K562 (cell line): Measurements from ENCODE around the gene ANTKMT. TPM values are rescaled to one million over a fixed set of nuclear protein-coding genes. Genes with fewer than 3 reads are reported as not detected.

Experiments used
- ATAC-seq: fragments of 200-7000 bp; cut with Tn5 transposase; 3 replicates; pipeline ENCODE4 v1.9.1; 2020; ENCODE audit warnings: moderate library complexity
- BruUV-seq: library from RNA; stranded (reverse); fragments of 400-500 nt; replicated peaks from 2 replicates; lab custom pipeline; 2021; lab: Mats Ljungman, UMichigan
- CTCF ChIA-PET: fragments of 300-600 bp; formaldehyde crosslinking; extraction: SDS; loops from one replicate; lab custom pipeline; 2021; ENCODE audit warnings: low intra/inter-chr PET ratio; lab: Yijun Ruan, JAX
- POLR2A ChIA-PET: fragments of 300-600, 350-650 bp; sonication (Branson Sonifier 250); formaldehyde crosslinking; extraction: SDS; loops from one replicate; lab custom pipeline; 2021; ENCODE audit warnings: antibody characterized with exemption, inconsistent platforms; lab: Yijun Ruan, JAX
- DNase-seq, 4 experiments: peaks; one replicate each; pipeline versions ENCODE4 v3.0.0 to v3.0.0-alpha.2; 2011 to 2018; ENCODE audit warnings: low spot score in 3 of 4, mixed read lengths in 3 of 4; ENCODE audit errors: extremely low read depth in 1 of 4
- FAIRE-seq: peaks from 2 replicates; lab custom pipeline; 2011; peaks lifted over from hg19 to GRCh38; lab: Jason Lieb, UNC
- H2AFZ ChIP-seq: 2 replicates; pipeline ENCODE4 v1.6.0; 2011; ENCODE audit warnings: low read depth, low read length, control low read depth, inconsistent platforms
- H3K27ac ChIP-seq: fragments of 200-600 bp; 3 replicates; pipeline ENCODE4 v1.8.0; 2011; ENCODE audit warnings: low read depth, mild to moderate bottlenecking, control low read depth, inconsistent platforms, low read length, moderate library complexity, mixed read lengths; ENCODE audit errors: extremely low read depth
- H3K27me3 ChIP-seq, 2 experiments: fragments of 300-600 bp in 1 of 2; 2 replicates in 1 of 2; 3 replicates in 1 of 2; pipeline versions ENCODE4 v1.6.0 to v1.8.0; 2011; ENCODE audit warnings: inconsistent platforms in 2 of 2, low read length in 2 of 2, mild to moderate bottlenecking in 1 of 2, mixed read lengths in 1 of 2, moderate library complexity in 1 of 2; ENCODE audit not compliant: control insufficient read depth in 2 of 2, insufficient read depth in 2 of 2
- H3K36me3 ChIP-seq: fragments of 300-600 bp; 3 replicates; pipeline ENCODE4 v1.8.0; 2011; ENCODE audit warnings: mild to moderate bottlenecking, low read length, inconsistent platforms; ENCODE audit not compliant: control insufficient read depth, insufficient read depth
- H3K4me1 ChIP-seq, 2 experiments: fragments of 200-600 bp in 1 of 2; replicated peaks in 1 of 2; 2 replicates in 1 of 2; 3 replicates in 1 of 2; pipeline versions ENCODE4 v1.5.1 to v1.8.0; 2011; ENCODE audit warnings: inconsistent platforms in 2 of 2, low read length in 2 of 2, mild to moderate bottlenecking in 1 of 2, mixed read lengths in 1 of 2, moderate library complexity in 1 of 2; ENCODE audit not compliant: control insufficient read depth in 2 of 2, insufficient read depth in 2 of 2
- H3K4me2 ChIP-seq: 2 replicates; pipeline ENCODE4 v1.6.1; 2011; ENCODE audit warnings: low read length, control low read depth, inconsistent platforms, mixed read lengths; ENCODE audit not compliant: insufficient read depth
- H3K4me3 ChIP-seq: fragments of 200-600 bp; sonication (generic), shearing (Covaris generic); 2 replicates; pipeline ENCODE4 v1.5.1; 2016; ENCODE audit warnings: control low read depth, inconsistent platforms
- H3K79me2 ChIP-seq: fragments of 200-600 bp; 3 replicates; pipeline ENCODE4 v1.8.0; 2011; ENCODE audit warnings: low read length, inconsistent platforms; ENCODE audit not compliant: control insufficient read depth, insufficient read depth
- H3K9ac ChIP-seq, 2 experiments: 2 replicates each; pipeline versions ENCODE4 v1.6.0 to v1.6.1; 2011; ENCODE audit warnings: low read depth in 2 of 2, low read length in 2 of 2, control low read depth in 1 of 2, inconsistent platforms in 1 of 2, mild to moderate bottlenecking in 1 of 2, mixed read lengths in 1 of 2; ENCODE audit not compliant: insufficient read depth in 1 of 2
- H3K9me1 ChIP-seq: one replicate; pipeline ENCODE4 v1.6.0; 2011; ENCODE audit warnings: inconsistent platforms, mild to moderate bottlenecking, low read length, moderate library complexity; ENCODE audit not compliant: control insufficient read depth, insufficient read depth
- H3K9me3 ChIP-seq: replicated peaks from 2 replicates; pipeline ENCODE4 v1.5.1; 2011; ENCODE audit warnings: low read depth, low read length, inconsistent platforms; ENCODE audit not compliant: control insufficient read depth, insufficient read depth
- H4K20me1 ChIP-seq: replicated peaks from 2 replicates; pipeline ENCODE4 v1.6.1; 2011; ENCODE audit warnings: low read length, inconsistent platforms, mixed read lengths; ENCODE audit not compliant: control insufficient read depth, insufficient read depth
- CBFA2T3 ChIP-seq: fragments of 450-650 bp; IDR thresholded peaks from 2 replicates; pipeline ENCODE4 v1.6.1; 2017
- HCFC1 ChIP-seq: IDR thresholded peaks from 2 replicates; pipeline ENCODE4 v1.6.1; 2012; ENCODE audit warnings: low read depth, low read length, improper control_type of control experiment
- HEY1 ChIP-seq: fragments of 250-450 bp; sonication (Bioruptor Pico); IDR thresholded peaks from 2 replicates; pipeline ENCODE4 v1.5.0; 2020; ENCODE audit warnings: mild to moderate bottlenecking, moderate library complexity, borderline replicate concordance
- HNRNPH1 ChIP-seq: fragments of 200-400 bp; formaldehyde crosslinking; optimal IDR thresholded peaks from 2 replicates; pipeline ENCODE3; 2017; ENCODE audit warnings: low read depth, mild to moderate bottlenecking, low read length, moderate library complexity
- LCOR ChIP-seq: sonication (generic); formaldehyde crosslinking; IDR thresholded peaks from 2 replicates; pipeline ENCODE4 v1.8.0; 2022; ENCODE audit warnings: mild to moderate bottlenecking, missing genetic modification reagents
- POLR2G ChIP-seq: fragments of 200-400 bp; formaldehyde crosslinking; IDR thresholded peaks from 2 replicates; pipeline ENCODE4 v1.6.1; 2017; ENCODE audit warnings: low read depth, mild to moderate bottlenecking, antibody characterized with exemption, low read length, moderate library complexity
- RAD21 ChIP-seq, 2 experiments: fragments of 250-450 bp in 1 of 2; fragments of 450-650 bp in 1 of 2; sonication (Bioruptor Pico) in 1 of 2; formaldehyde crosslinking in 1 of 2; IDR thresholded peaks in 1 of 2; conservative IDR thresholded peaks in 1 of 2; 2 replicates each; pipeline versions ENCODE4 v1.4.0 to v1.8.0; 2020 to 2022; ENCODE audit warnings: mild to moderate bottlenecking in 2 of 2, moderate library complexity in 1 of 2
- RCOR1 ChIP-seq, 2 experiments: IDR thresholded peaks; 2 replicates each; pipeline ENCODE4 v1.6.1; 2012; ENCODE audit warnings: low read depth in 2 of 2, low read length in 2 of 2, borderline replicate concordance in 1 of 2, improper control_type of control experiment in 1 of 2
- TEAD1 ChIP-seq, 2 experiments: fragments of 450-650 bp in 1 of 2; sonication (generic) in 1 of 2; formaldehyde crosslinking; IDR thresholded peaks; 2 replicates each; pipeline versions ENCODE4 v1.4.0 to v1.8.0; 2020 to 2022; ENCODE audit warnings: mild to moderate bottlenecking in 2 of 2, missing genetic modification reagents in 1 of 2
- WGBS: fragments of 100-300 bp; shearing (Covaris generic); methylation state at CpG from one replicate; pipeline ENCODE4 v1.1.6; 2016; ENCODE audit warnings: low coverage, mixed read lengths; ENCODE audit not compliant: insufficient coverage; ENCODE audit errors: missing lambda C conversion rate; 5-methylcytosine and 5-hydroxymethylcytosine counted together
- in situ Hi-C: fragments of 300-500 bp; cut with MboI; formaldehyde crosslinking; loops from 4 replicates; pipeline ENCODE4 v1.15.0; 2018; ENCODE audit warnings: inconsistent platforms, mixed read lengths
- intact Hi-C: fragments of 100-400 bp; cut with micrococcal nuclease; formaldehyde crosslinking; loops from 2 replicates; pipeline ENCODE4 v1.14.2; 2022
- polyA plus RNA-seq, 8 experiments: library from polyadenylated mRNA; depleted of rRNA in 4 of 8; stranded (reverse) in 5 of 8; unstranded in 3 of 8; fragments of >200 nt; fragmentation: Nextera tagmentation in 2 of 8; fragmentation: Illumina TruSeq in 1 of 8; extraction: Ambion mirVana in 2 of 8; extraction: Trizol in 1 of 8; gene quantifications; 2 replicates each; pipeline versions ENCODE4 v1.2.1 to v1.2.3, GENCODE V29; 2011 to 2014; ENCODE audit warnings: inconsistent platforms in 1 of 8, missing spikeins in 1 of 8
- total RNA-seq, 7 experiments: library from RNA; depleted of rRNA in 6 of 7; stranded (reverse); fragments of >200 nt in 6 of 7; fragmentation: Illumina TruSeq in 2 of 7; extraction: Trizol in 2 of 7; gene quantifications; 2 replicates each; pipeline versions ENCODE4 v1.2.1 to v1.2.3, GENCODE V29; 2011 to 2021; ENCODE audit warnings: low replicate concordance in 1 of 7
- TF ChIP-seq, protein P1 (sequence below): sonication (generic); formaldehyde crosslinking; IDR thresholded peaks from 2 replicates; pipeline ENCODE4 v1.8.0; 2022; ENCODE audit warnings: mild to moderate bottlenecking, missing genetic modification reagents
- TF ChIP-seq, protein P2 (sequence below): sonication (generic); formaldehyde crosslinking; IDR thresholded peaks from 2 replicates; pipeline ENCODE4 v1.8.1; 2023; ENCODE audit warnings: missing genetic modification reagents, mild to moderate bottlenecking, borderline replicate concordance
- TF ChIP-seq, protein P3 (sequence below), 2 experiments: fragments of 450-650 bp in 1 of 2; sonication (generic) in 1 of 2; formaldehyde crosslinking in 1 of 2; IDR thresholded peaks in 1 of 2; conservative IDR thresholded peaks in 1 of 2; 2 replicates each; pipeline versions ENCODE4 v1.6.1 to v1.8.1; 2016 to 2023; ENCODE audit warnings: mild to moderate bottlenecking in 2 of 2, moderate library complexity in 2 of 2, inconsistent platforms in 1 of 2, missing genetic modification reagents in 1 of 2

ANTKMT gene
- total and polyA plus RNA-seq, 9 of the 15 experiments (the other 6 are each of a cell fraction or from before 2014, with no cell fraction given), result 0.58 to 217 (median 19.1) TPM

DNA sequence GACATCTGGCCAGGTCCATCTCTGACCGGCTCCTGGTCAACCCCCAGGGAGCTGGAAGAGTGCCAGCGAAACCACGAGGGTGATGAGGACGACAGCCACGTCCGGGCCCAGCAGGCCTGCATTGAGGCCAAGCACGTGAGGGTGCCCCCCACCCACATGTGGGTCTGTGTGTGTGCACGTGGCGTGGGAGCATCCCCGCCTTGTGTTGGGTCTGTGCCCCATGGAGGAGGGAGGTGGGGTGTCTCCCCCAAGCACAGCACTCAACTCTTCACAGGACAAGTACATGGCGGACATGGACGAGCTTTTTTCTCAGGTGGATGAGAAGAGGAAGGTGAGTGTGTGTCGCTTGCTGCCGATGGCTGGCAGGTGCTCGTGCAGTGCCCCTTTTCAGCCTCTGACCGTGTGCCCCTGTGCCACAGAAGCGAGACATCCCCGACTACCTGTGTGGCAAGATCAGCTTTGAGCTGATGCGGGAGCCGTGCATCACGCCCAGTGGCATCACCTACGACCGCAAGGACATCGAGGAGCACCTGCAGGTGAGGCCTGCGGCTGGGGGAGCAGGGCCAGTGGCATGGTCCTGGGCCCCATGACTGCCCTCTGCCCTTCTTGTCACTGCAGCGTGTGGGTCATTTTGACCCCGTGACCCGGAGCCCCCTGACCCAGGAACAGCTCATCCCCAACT is 39.1 kb upstream of the ANTKMT start:
- Histone ChIP-seq H3K27me3 (no peaks in the 10 kb centered on the region), H3K27ac (peak overlapping the region; percentile 89), H3K9me3 (no peaks in the 10 kb centered on the region), H4K20me1 (peaks cover 21% of the 10 kb centered on the region), H3K9me1 (peaks cover 11% of the 10 kb centered on the region), H3K4me3 (peak overlapping the region; percentile 98), H3K79me2 (peaks cover 41% of the 10 kb centered on the region), H3K36me3 (peaks cover 55% of the 10 kb centered on the region), H3K4me2 (peak overlapping the region; percentile 75), H3K4me1 (peaks cover 33 to 98% of the 10 kb centered on the region in 2 experiments), H3K9ac (peak overlapping the region; percentile 83 to 98), H2AFZ (no peak overlapping the region)
- 61% methylated on average over 26 of the region's 28 CpGs for WGBS
- in situ Hi-C loops (no loop called here), intact Hi-C loops (loop anchor here (5.0 kb wide), 1 partner anchor 285 kb away; the partner anchor contains the start of gene NME4)
- ATAC-seq (peak; percentile 11), FAIRE-seq (peak; percentile 82), DNase-seq (peak in 3 of 4 experiments; percentile 29 to 89 (median 62))
- CTCF ChIA-PET, result interaction anchor here (0.6 kb wide), 1 partner anchor 13 kb away, joined by 3 read pairs; no protein-coding TSS in a partner anchor
- POLR2A ChIA-PET, result interaction anchor here (0.7 to 1.8 kb wide), 11 partner anchors 8 to 636 kb away, joined by 3 to 10 read pairs (median 4); partner anchors contain the start of genes CAPN15, METTL26, WDR24 and WFIKKN1
- no TSS peak for BruUV-seq
- TF ChIP-seq HEY1 (CRISPR knock-in tag) (no peak), CBFA2T3 (peak; percentile 55), HCFC1 (no peak), RAD21 (CRISPR knock-in tag; conservative IDR thresholded peaks at IDR 0.05 in 1 of 2, IDR thresholded peaks at IDR 0.05 in 1 of 2) (no peak), TEAD1 (CRISPR knock-in tag; IDR thresholded peaks at IDR 0.05) (0 out of 4 replicates have a peak, but pooled peaks of 1 of the 2 experiments have one; percentile 6), RCOR1 (IDR thresholded peaks at IDR 0.05; ENCODE audit: borderline replicate concordance in 1 of 2, low read depth in 2 of 2, low read length in 2 of 2) (0 out of 4 replicates have a peak, but pooled peaks of 1 of the 2 experiments have one; percentile 45), POLR2G (peak; percentile 10; the same call in 1 of the 2 replicates), LCOR (CRISPR knock-in tag) (no peak), HNRNPH1 (no peak)
- TF ChIP-seq, protein P1, sequence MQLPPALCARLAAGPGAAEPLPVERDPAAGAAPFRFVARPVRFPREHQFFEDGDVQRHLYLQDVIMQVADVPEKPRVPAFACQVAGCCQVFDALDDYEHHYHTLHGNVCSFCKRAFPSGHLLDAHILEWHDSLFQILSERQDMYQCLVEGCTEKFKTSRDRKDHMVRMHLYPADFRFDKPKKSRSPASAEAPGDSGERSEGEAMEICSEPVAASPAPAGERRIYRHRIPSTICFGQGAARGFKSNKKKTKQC (CRISPR knock-in tag), result 0 out of 2 replicates have a peak, but pooled peaks have one; percentile 56
- TF ChIP-seq, protein P2, sequence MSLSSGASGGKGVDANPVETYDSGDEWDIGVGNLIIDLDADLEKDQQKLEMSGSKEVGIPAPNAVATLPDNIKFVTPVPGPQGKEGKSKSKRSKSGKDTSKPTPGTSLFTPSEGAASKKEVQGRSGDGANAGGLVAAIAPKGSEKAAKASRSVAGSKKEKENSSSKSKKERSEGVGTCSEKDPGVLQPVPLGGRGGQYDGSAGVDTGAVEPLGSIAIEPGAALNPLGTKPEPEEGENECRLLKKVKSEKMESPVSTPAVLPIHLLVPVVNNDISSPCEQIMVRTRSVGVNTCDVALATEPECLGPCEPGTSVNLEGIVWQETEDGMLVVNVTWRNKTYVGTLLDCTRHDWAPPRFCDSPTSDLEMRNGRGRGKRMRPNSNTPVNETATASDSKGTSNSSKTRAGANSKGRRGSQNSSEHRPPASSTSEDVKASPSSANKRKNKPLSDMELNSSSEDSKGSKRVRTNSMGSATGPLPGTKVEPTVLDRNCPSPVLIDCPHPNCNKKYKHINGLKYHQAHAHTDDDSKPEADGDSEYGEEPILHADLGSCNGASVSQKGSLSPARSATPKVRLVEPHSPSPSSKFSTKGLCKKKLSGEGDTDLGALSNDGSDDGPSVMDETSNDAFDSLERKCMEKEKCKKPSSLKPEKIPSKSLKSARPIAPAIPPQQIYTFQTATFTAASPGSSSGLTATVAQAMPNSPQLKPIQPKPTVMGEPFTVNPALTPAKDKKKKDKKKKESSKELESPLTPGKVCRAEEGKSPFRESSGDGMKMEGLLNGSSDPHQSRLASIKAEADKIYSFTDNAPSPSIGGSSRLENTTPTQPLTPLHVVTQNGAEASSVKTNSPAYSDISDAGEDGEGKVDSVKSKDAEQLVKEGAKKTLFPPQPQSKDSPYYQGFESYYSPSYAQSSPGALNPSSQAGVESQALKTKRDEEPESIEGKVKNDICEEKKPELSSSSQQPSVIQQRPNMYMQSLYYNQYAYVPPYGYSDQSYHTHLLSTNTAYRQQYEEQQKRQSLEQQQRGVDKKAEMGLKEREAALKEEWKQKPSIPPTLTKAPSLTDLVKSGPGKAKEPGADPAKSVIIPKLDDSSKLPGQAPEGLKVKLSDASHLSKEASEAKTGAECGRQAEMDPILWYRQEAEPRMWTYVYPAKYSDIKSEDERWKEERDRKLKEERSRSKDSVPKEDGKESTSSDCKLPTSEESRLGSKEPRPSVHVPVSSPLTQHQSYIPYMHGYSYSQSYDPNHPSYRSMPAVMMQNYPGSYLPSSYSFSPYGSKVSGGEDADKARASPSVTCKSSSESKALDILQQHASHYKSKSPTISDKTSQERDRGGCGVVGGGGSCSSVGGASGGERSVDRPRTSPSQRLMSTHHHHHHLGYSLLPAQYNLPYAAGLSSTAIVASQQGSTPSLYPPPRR (CRISPR knock-in tag), result no peak
- TF ChIP-seq, protein P3, sequence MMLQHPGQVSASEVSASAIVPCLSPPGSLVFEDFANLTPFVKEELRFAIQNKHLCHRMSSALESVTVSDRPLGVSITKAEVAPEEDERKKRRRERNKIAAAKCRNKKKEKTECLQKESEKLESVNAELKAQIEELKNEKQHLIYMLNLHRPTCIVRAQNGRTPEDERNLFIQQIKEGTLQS (IDR thresholded peaks at IDR 0.05), result no peak
- TF ChIP-seq, protein P3 (CRISPR knock-in tag; conservative IDR thresholded peaks at IDR 0.05), result no peak
